ENCODE measurements around the gene SHB.

SHB gene

DNA sequence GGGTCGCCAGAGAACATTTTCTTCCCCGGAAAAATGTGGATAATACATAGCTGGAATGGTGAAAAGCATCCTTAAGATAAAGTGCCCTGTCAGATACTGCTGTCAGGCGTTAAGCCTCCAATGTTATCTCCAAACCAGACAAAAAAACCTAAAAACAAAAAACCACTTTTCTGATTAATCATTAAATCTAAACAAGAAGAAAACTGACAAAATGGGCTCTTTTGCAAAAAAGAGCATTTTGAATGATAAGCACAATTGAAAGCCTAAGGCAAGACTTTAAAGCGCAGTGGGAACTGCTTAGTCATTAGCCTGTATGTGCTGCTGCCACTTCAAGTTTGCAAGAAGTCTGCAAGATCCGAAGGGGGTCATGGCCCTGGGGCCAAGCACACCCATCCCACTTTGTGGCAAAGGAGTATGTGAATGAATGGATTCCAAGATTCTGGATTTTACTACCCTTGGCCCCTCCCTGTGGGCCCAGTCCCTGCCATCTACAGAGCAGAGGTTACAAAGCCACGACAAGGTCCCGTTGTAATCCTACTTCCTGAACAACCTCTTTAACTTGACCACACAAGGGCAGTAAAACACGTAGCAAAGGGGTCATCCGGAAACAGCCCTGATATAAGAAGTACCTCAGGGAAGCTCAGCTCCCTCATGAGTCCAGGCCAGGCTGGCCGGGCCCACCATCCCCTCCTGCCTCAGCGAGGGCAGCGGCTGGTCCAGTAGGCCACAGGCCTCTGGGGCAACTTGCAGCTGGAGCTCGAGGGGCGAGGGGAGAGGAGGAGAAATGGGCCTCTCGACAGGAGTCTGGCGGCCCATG lies 29.7 kb downstream of the SHB start:
- Histone ChIP-seq H3K4me3 (ENCODE audit: low read depth, low read length) (no peak overlapping the region), H4K91ac (ENCODE audit: low read depth, low read length) (peak overlapping the region; percentile 94)

DNA sequence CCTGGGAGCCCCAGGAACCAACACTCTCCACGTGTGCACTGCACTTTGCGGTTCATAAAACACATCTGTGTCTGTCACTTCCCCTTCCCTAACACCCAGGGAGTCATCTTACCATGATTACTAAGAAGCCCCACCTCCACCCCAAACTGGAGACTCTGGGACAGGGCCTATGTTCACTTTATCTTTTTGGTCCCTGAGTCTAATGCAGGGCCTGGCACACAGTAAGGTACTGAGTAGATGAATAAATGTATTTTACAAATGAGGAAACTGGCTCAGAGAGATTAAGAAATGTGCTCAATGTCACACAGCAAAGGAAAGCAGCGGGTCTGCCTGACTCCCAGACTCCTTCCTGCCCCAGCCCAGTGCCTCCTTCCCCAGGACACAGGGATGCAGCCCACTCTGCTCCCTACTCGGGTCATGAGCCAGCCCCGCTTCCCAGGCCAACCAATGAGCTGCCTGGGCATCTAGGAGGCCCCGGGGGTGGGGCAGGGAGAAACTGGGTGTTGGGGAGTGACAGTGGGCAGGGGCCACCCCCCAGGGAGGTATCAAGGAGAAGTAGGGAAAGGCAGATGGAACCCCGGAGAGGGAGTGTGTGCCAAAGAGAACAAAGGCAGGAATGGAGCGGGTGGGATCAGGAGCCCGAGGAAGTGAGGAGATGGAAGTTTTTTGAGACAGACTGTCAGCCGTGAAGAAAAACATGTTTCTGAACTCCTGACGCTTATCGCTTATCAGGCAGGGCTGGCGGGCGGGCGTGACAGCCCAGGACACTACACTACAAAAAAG lies 30.5 kb downstream of the SHB start:
- Histone ChIP-seq H4K8ac (ENCODE audit: low read depth, low read length) (peak overlapping the region; percentile 20), H2BK120ac (ENCODE audit: insufficient read depth, low read length, poor library complexity) (peak overlapping the region; percentile 63), H3K4me2 (ENCODE audit: low read length) (peak overlapping the region; percentile 34)

More for the DNA sequence above, 29.7 kb downstream of the SHB start:
- Histone ChIP-seq H2BK5ac (ENCODE audit: low read depth, low read length, poor library complexity) (peak overlapping the region; percentile 58), H3K79me2 (ENCODE audit: control insufficient read depth, insufficient read depth, low read length, poor library complexity) (peaks cover 40% of the 10 kb centered on the region), H2AFZ (ENCODE audit: insufficient read depth, low read length, poor library complexity) (peak overlapping the region; percentile 75), H3K23ac (ENCODE audit: low read length) (no peak overlapping the region), H2AK5ac (ENCODE audit: low read length) (peak overlapping the region; percentile 85), H3K14ac (ENCODE audit: low read length) (peak overlapping the region; percentile 86), H4K8ac (ENCODE audit: low read depth, low read length) (peak overlapping the region; percentile 78), H3K36me3 (ENCODE audit: control insufficient read depth in 1 of 2, insufficient read depth in 2 of 2, low read length in 2 of 2) (peaks cover 5 to 6% of the 10 kb centered on the region in 2 experiments), H3K18ac (ENCODE audit: low read length) (peak overlapping the region; percentile 84), H4K12ac (ENCODE audit: low read depth, low read length) (no peak overlapping the region), H3K27ac (ENCODE audit: low read depth, low read length) (peak overlapping the region; percentile 94), H2BK12ac (ENCODE audit: low read length) (peak overlapping the region; percentile 76), H3K79me1 (ENCODE audit: low read length) (peaks cover 38% of the 10 kb centered on the region), H3K4me1 (ENCODE audit: control insufficient read depth in 1 of 2, insufficient read depth in 2 of 2, low read length in 2 of 2) (peaks cover 55 to 74% of the 10 kb centered on the region in 2 experiments), H3K4me2 (ENCODE audit: low read length) (peak overlapping the region; percentile 41), H2BK120ac (ENCODE audit: insufficient read depth, low read length, poor library complexity) (peak overlapping the region; percentile 93), H3K9ac (ENCODE audit: low read length) (no peak overlapping the region), H3K27me3 (ENCODE audit: insufficient read depth, low read length) (no peaks in the 10 kb centered on the region), H3K9me3 (ENCODE audit: insufficient read depth, low read depth, low read length) (no peaks in the 10 kb centered on the region), H3K4ac (ENCODE audit: low read depth, low read length) (peak overlapping the region; percentile 72)
- whole genome bisulfite sequencing (ENCODE audit: extremely low coverage, insufficient coverage, insufficient read length) = no CpG with 5 or more reads among the region's 16 CpGs
- DNase-seq = peak in 1 of 2 donors; percentile 54

DNA sequence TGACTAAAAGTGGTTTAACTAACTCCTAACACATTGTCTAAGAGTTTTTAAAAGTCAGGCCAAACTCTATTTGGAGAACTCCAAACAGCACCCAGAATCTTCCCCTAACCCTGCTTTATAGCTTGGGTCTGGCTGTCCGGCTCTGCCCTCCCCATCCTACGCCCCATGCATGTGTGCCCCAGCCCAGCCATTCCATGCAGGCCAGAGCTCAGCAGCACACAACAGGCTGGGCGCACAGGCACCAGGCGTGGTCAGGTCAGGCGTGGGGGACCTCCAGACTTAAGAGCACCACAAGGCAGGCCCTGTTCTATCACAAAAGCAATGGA lies 31.1 kb downstream of the SHB start:
- Histone ChIP-seq H2BK5ac (ENCODE audit: low read depth, low read length, poor library complexity) (no peak overlapping the region), H2BK120ac (ENCODE audit: insufficient read depth, low read length, poor library complexity) (no peak overlapping the region), H3K14ac (ENCODE audit: low read length) (peak overlapping the region; percentile 37), H3K79me1 (ENCODE audit: low read length) (peaks cover 32% of the 10 kb centered on the region), H3K27me3 (ENCODE audit: insufficient read depth, low read length) (no peaks in the 10 kb centered on the region), H2BK12ac (ENCODE audit: low read length) (peak overlapping the region; percentile 78), H3K4me2 (ENCODE audit: low read length) (no peak overlapping the region), H3K4ac (ENCODE audit: low read depth, low read length) (peak overlapping the region; percentile 41), H4K91ac (ENCODE audit: low read depth, low read length) (peak overlapping the region; percentile 85), H4K12ac (ENCODE audit: low read depth, low read length) (no peak overlapping the region), H2AFZ (ENCODE audit: insufficient read depth, low read length, poor library complexity) (peak overlapping the region; percentile 18), H3K4me3 (ENCODE audit: low read depth, low read length) (no peak overlapping the region), H3K4me1 (ENCODE audit: control insufficient read depth in 1 of 2, insufficient read depth in 2 of 2, low read length in 2 of 2) (peaks cover 51 to 66% of the 10 kb centered on the region in 2 experiments), H3K9me3 (ENCODE audit: insufficient read depth, low read depth, low read length) (no peaks in the 10 kb centered on the region), H3K79me2 (ENCODE audit: control insufficient read depth, insufficient read depth, low read length, poor library complexity) (peaks cover 37% of the 10 kb centered on the region), H3K23ac (ENCODE audit: low read length) (no peak overlapping the region), H4K8ac (ENCODE audit: low read depth, low read length) (peak overlapping the region; percentile 5), H3K27ac (ENCODE audit: low read depth, low read length) (peak overlapping the region; percentile 94), H3K36me3 (ENCODE audit: control insufficient read depth in 1 of 2, insufficient read depth in 2 of 2, low read length in 2 of 2) (peaks cover 5 to 6% of the 10 kb centered on the region in 2 experiments), H3K9ac (ENCODE audit: low read length) (no peak overlapping the region), H3K18ac (ENCODE audit: low read length) (peak overlapping the region; percentile 27), H2AK5ac (ENCODE audit: low read length) (peak overlapping the region; percentile 71)
- DNase-seq = no peak
- WGBS (ENCODE audit: extremely low coverage, insufficient coverage, insufficient read length) = no CpG with 5 or more reads among the region's 5 CpGs

More for the DNA sequence above, 30.5 kb downstream of the SHB start:
- Histone ChIP-seq H3K4me3 (ENCODE audit: low read depth, low read length) (no peak overlapping the region), H4K12ac (ENCODE audit: low read depth, low read length) (no peak overlapping the region), H3K4ac (ENCODE audit: low read depth, low read length) (peak overlapping the region; percentile 77), H3K9ac (ENCODE audit: low read length) (no peak overlapping the region), H3K79me1 (ENCODE audit: low read length) (peaks cover 34% of the 10 kb centered on the region), H3K27me3 (ENCODE audit: insufficient read depth, low read length) (no peaks in the 10 kb centered on the region), H3K14ac (ENCODE audit: low read length) (peak overlapping the region; percentile 37), H2AK5ac (ENCODE audit: low read length) (peak overlapping the region; percentile 71), H3K27ac (ENCODE audit: low read depth, low read length) (peak overlapping the region; percentile 94), H2BK12ac (ENCODE audit: low read length) (peak overlapping the region; percentile 78), H3K79me2 (ENCODE audit: control insufficient read depth, insufficient read depth, low read length, poor library complexity) (peaks cover 39% of the 10 kb centered on the region), H3K18ac (ENCODE audit: low read length) (peak overlapping the region; percentile 50), H4K91ac (ENCODE audit: low read depth, low read length) (peak overlapping the region; percentile 85), H3K36me3 (ENCODE audit: control insufficient read depth in 1 of 2, insufficient read depth in 2 of 2, low read length in 2 of 2) (peaks cover 5 to 6% of the 10 kb centered on the region in 2 experiments), H3K9me3 (ENCODE audit: insufficient read depth, low read depth, low read length) (no peaks in the 10 kb centered on the region), H2BK5ac (ENCODE audit: low read depth, low read length, poor library complexity) (peak overlapping the region; percentile 84), H3K23ac (ENCODE audit: low read length) (no peak overlapping the region), H3K4me1 (ENCODE audit: control insufficient read depth in 1 of 2, insufficient read depth in 2 of 2, low read length in 2 of 2) (peaks cover 55 to 70% of the 10 kb centered on the region in 2 experiments), H2AFZ (ENCODE audit: insufficient read depth, low read length, poor library complexity) (peak overlapping the region; percentile 0)
- no peak for DNase-seq
- WGBS (ENCODE audit: extremely low coverage, insufficient coverage, insufficient read length) = no CpG with 5 or more reads among the region's 15 CpGs

DNA sequence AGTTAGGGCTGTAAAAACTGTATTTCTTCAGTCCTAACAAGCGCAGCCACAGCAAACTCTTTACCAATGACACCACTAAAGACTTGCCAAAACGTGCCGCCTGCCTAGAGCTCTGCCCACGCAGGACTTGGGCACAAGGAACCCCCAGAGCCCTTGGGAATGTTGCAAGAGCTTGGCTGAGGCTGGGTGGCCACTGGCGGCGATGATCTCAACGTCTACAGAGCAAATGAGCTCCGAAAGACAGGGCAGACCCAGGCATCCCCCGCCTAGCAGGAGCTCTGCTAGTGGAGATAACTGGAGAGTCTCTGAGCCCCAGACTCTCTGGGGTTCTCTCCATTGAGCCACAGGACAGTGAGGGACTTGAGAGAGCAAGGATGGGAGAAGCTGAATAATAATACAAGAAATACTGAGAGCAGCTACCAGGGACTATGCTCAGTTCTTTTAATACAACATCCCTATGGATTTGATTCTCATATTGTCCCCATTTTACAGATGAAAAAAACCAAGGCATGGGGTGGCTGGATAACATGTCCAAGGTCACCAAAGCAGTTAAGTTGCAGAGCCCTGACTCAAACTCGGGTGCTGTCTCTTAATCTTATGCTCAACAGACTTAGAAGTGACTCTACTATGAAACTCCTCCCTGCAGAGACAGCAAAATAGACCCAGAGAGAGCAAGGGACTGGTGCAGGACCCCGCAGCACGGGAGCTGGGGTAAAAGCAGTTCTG lies 32.5 kb downstream of the SHB start:
- Histone ChIP-seq H3K4me2 (ENCODE audit: low read length) (no peak overlapping the region), H3K4me1 (ENCODE audit: control insufficient read depth in 1 of 2, insufficient read depth in 2 of 2, low read length in 2 of 2) (peaks cover 48 to 57% of the 10 kb centered on the region in 2 experiments), H2BK120ac (ENCODE audit: insufficient read depth, low read length, poor library complexity) (no peak overlapping the region), H3K27me3 (ENCODE audit: insufficient read depth, low read length) (no peaks in the 10 kb centered on the region), H3K79me1 (ENCODE audit: low read length) (peaks cover 27% of the 10 kb centered on the region), H3K79me2 (ENCODE audit: control insufficient read depth, insufficient read depth, low read length, poor library complexity) (peaks cover 36% of the 10 kb centered on the region), H2AFZ (ENCODE audit: insufficient read depth, low read length, poor library complexity) (no peak overlapping the region), H3K4ac (ENCODE audit: low read depth, low read length) (peak overlapping the region; percentile 83), H4K91ac (ENCODE audit: low read depth, low read length) (peak overlapping the region; percentile 8), H2AK5ac (ENCODE audit: low read length) (no peak overlapping the region), H3K18ac (ENCODE audit: low read length) (peak overlapping the region; percentile 10), H3K14ac (ENCODE audit: low read length) (peak overlapping the region; percentile 44), H2BK5ac (ENCODE audit: low read depth, low read length, poor library complexity) (no peak overlapping the region), H3K4me3 (ENCODE audit: low read depth, low read length) (no peak overlapping the region), H3K9ac (ENCODE audit: low read length) (no peak overlapping the region), H2BK12ac (ENCODE audit: low read length) (peak overlapping the region; percentile 63), H4K8ac (ENCODE audit: low read depth, low read length) (no peak overlapping the region), H3K23ac (ENCODE audit: low read length) (no peak overlapping the region), H3K27ac (ENCODE audit: low read depth, low read length) (no peak overlapping the region), H3K36me3 (ENCODE audit: control insufficient read depth in 1 of 2, insufficient read depth in 2 of 2, low read length in 2 of 2) (peaks cover 5 to 6% of the 10 kb centered on the region in 2 experiments), H4K12ac (ENCODE audit: low read depth, low read length) (no peak overlapping the region), H3K9me3 (ENCODE audit: insufficient read depth, low read depth, low read length) (no peaks in the 10 kb centered on the region)
- no peak for DNase-seq
- WGBS (ENCODE audit: extremely low coverage, insufficient coverage, insufficient read length) = no CpG with 5 or more reads among the region's 12 CpGs
